Activated naive CD4-positive, alpha-beta T cell treated with anti-CD3 and anti-CD28 coated beads, Interleukin-2, amount 10 ng/mL, durations not matched to agents 7 days and 5 days (primary cell): ENCODE data around the gene CDH4.

Source experiments
- CTCF ChIA-PET: fragments of 350-600 bp; sonication (Branson Sonifier 250); formaldehyde crosslinking; loops from one replicate; lab custom pipeline; 2021; ENCODE audit warnings: antibody characterized with exemption; lab: Charles Lee
- DNase-seq: peaks from one replicate; pipeline ENCODE4 v3.0.0-alpha.2; 2020
- H3K27ac Mint-ChIP-seq: one replicate; pipeline ENCODE4 v1.8.0; 2021; ENCODE audit warnings: mild to moderate bottlenecking, moderate library complexity, mixed read lengths
- H3K27me3 Mint-ChIP-seq: one replicate; pipeline ENCODE4 v1.8.0; 2021; ENCODE audit warnings: mild to moderate bottlenecking, mixed read lengths
- H3K36me3 Mint-ChIP-seq: one replicate; pipeline ENCODE4 v1.8.0; 2021; ENCODE audit warnings: mixed read lengths
- H3K4me1 Mint-ChIP-seq: one replicate; pipeline ENCODE4 v1.8.0; 2021; ENCODE audit warnings: mixed read lengths
- H3K4me3 Mint-ChIP-seq: one replicate; pipeline ENCODE4 v1.8.0; 2021; ENCODE audit warnings: mild to moderate bottlenecking, moderate library complexity, mixed read lengths
- H3K9me3 Mint-ChIP-seq: one replicate; pipeline ENCODE4 v1.8.0; 2021; ENCODE audit warnings: mixed read lengths

The CDH4 gene

GRCh38 chr20:61350500-61351250, 98.6 kb downstream of the CDH4 start:
- H3K4me1 Mint-ChIP-seq = no peaks in the 10 kb centered on the region
- H3K27ac Mint-ChIP-seq = no peak overlapping the region
- CTCF ChIA-PET = no interaction called here
- H3K9me3 Mint-ChIP-seq = peaks cover 12% of the 10 kb centered on the region
- DNase-seq = no peak
- H3K36me3 Mint-ChIP-seq = no peaks in the 10 kb centered on the region
- H3K4me3 Mint-ChIP-seq = no peak overlapping the region
- peaks cover 6% of the 10 kb centered on the region for H3K27me3 Mint-ChIP-seq

GRCh38 chr20:61352346-61353260, 100.5 kb downstream of the CDH4 start:
- no peaks in the 10 kb centered on the region for H3K36me3 Mint-ChIP-seq
- H3K4me1 Mint-ChIP-seq = no peaks in the 10 kb centered on the region
- peaks cover 6% of the 10 kb centered on the region for H3K9me3 Mint-ChIP-seq
- H3K27ac Mint-ChIP-seq = no peak overlapping the region
- DNase-seq = no peak
- H3K4me3 Mint-ChIP-seq = no peak overlapping the region
- CTCF ChIA-PET = no interaction called here
- H3K27me3 Mint-ChIP-seq = peaks cover 6% of the 10 kb centered on the region

- no peak for DNase-seq
- H3K27me3 Mint-ChIP-seq = peaks cover 6% of the 10 kb centered on the region
Measured at GRCh38 chr20:61353261-61354000, 101.4 kb downstream of the CDH4 start.

GRCh38 chr20:61354001-61354390, 101.9 kb downstream of the CDH4 start:
- Mint-ChIP-seq H3K27me3 (peaks cover 6% of the 10 kb centered on the region), H3K27ac (no peak overlapping the region), H3K4me3 (no peak overlapping the region), H3K36me3 (no peaks in the 10 kb centered on the region), H3K4me1 (no peaks in the 10 kb centered on the region), H3K9me3 (peaks cover 3% of the 10 kb centered on the region)
- CTCF ChIA-PET = no interaction called here
- DNase-seq = no peak

More at GRCh38 chr20:61353261-61354000, 101.4 kb downstream of the CDH4 start:
- CTCF ChIA-PET = no interaction called here
- Mint-ChIP-seq H3K9me3 (peaks cover 3% of the 10 kb centered on the region), H3K27ac (no peak overlapping the region), H3K4me1 (no peaks in the 10 kb centered on the region), H3K36me3 (no peaks in the 10 kb centered on the region), H3K4me3 (no peak overlapping the region)

- Mint-ChIP-seq H3K4me1 (no peaks in the 10 kb centered on the region), H3K36me3 (no peaks in the 10 kb centered on the region), H3K9me3 (peaks cover 3% of the 10 kb centered on the region), H3K27ac (no peak overlapping the region), H3K27me3 (peaks cover 6% of the 10 kb centered on the region), H3K4me3 (no peak overlapping the region)
- no peak for DNase-seq
- CTCF ChIA-PET = no interaction called here
Measured at GRCh38 chr20:61354501-61354900, 102.4 kb downstream of the CDH4 start.

GRCh38 chr20:61354901-61355495, 102.9 kb downstream of the CDH4 start:
- Mint-ChIP-seq H3K27me3 (peaks cover 6% of the 10 kb centered on the region), H3K4me1 (no peaks in the 10 kb centered on the region), H3K36me3 (no peaks in the 10 kb centered on the region), H3K4me3 (no peak overlapping the region), H3K27ac (no peak overlapping the region), H3K9me3 (peaks cover 3% of the 10 kb centered on the region)
- CTCF ChIA-PET = no interaction called here
- no peak for DNase-seq

GRCh38 chr20:61355585-61355984, 103.5 kb downstream of the CDH4 start:
- Mint-ChIP-seq H3K4me3 (no peak overlapping the region), H3K27ac (no peak overlapping the region), H3K36me3 (no peaks in the 10 kb centered on the region), H3K27me3 (peaks cover 6% of the 10 kb centered on the region), H3K4me1 (no peaks in the 10 kb centered on the region), H3K9me3 (peaks cover 3% of the 10 kb centered on the region)
- DNase-seq = no peak
- CTCF ChIA-PET = no interaction called here

GRCh38 chr20:61356196-61356595, 104.1 kb downstream of the CDH4 start:
- H3K27ac Mint-ChIP-seq = no peak overlapping the region

GRCh38 chr20:61357119-61357518, 105.1 kb downstream of the CDH4 start:
- H3K9me3 Mint-ChIP-seq = peaks cover 3% of the 10 kb centered on the region
- H3K36me3 Mint-ChIP-seq = no peaks in the 10 kb centered on the region
- H3K27ac Mint-ChIP-seq = no peak overlapping the region
- no peaks in the 10 kb centered on the region for H3K4me1 Mint-ChIP-seq
- no peak overlapping the region for H3K4me3 Mint-ChIP-seq
- DNase-seq = no peak
- H3K27me3 Mint-ChIP-seq = peaks cover 6% of the 10 kb centered on the region
- CTCF ChIA-PET = no interaction called here

More at GRCh38 chr20:61356196-61356595, 104.1 kb downstream of the CDH4 start:
- peaks cover 6% of the 10 kb centered on the region for H3K27me3 Mint-ChIP-seq
- CTCF ChIA-PET = no interaction called here
- no peak overlapping the region for H3K4me3 Mint-ChIP-seq
- H3K9me3 Mint-ChIP-seq = peaks cover 3% of the 10 kb centered on the region
- no peaks in the 10 kb centered on the region for H3K4me1 Mint-ChIP-seq
- H3K36me3 Mint-ChIP-seq = no peaks in the 10 kb centered on the region
- DNase-seq = no peak

- Mint-ChIP-seq H3K36me3 (no peaks in the 10 kb centered on the region), H3K9me3 (peaks cover 6% of the 10 kb centered on the region), H3K4me3 (no peak overlapping the region), H3K4me1 (no peaks in the 10 kb centered on the region), H3K27ac (no peak overlapping the region), H3K27me3 (no peaks in the 10 kb centered on the region)
- CTCF ChIA-PET = no interaction called here
- DNase-seq = no peak
Measured at GRCh38 chr20:61359254-61359653, 107.2 kb downstream of the CDH4 start.

- H3K27me3 Mint-ChIP-seq = no peaks in the 10 kb centered on the region
- no peak for DNase-seq
- peaks cover 6% of the 10 kb centered on the region for H3K9me3 Mint-ChIP-seq
- no peak overlapping the region for H3K4me3 Mint-ChIP-seq
- CTCF ChIA-PET = no interaction called here
- H3K36me3 Mint-ChIP-seq = no peaks in the 10 kb centered on the region
- H3K27ac Mint-ChIP-seq = no peak overlapping the region
- no peaks in the 10 kb centered on the region for H3K4me1 Mint-ChIP-seq
Measured at GRCh38 chr20:61360296-61360695, 108.2 kb downstream of the CDH4 start.

- no peak overlapping the region for H3K27ac Mint-ChIP-seq
- peaks cover 6% of the 10 kb centered on the region for H3K9me3 Mint-ChIP-seq
- no peak overlapping the region for H3K4me3 Mint-ChIP-seq
- DNase-seq = no peak
- CTCF ChIA-PET = no interaction called here
- H3K27me3 Mint-ChIP-seq = no peaks in the 10 kb centered on the region
- H3K4me1 Mint-ChIP-seq = no peaks in the 10 kb centered on the region
- no peaks in the 10 kb centered on the region for H3K36me3 Mint-ChIP-seq
Measured at GRCh38 chr20:61360940-61361339, 108.9 kb downstream of the CDH4 start.

- H3K4me3 Mint-ChIP-seq = no peak overlapping the region
- H3K4me1 Mint-ChIP-seq = no peaks in the 10 kb centered on the region
Measured at GRCh38 chr20:61361501-61361900, 109.4 kb downstream of the CDH4 start.

GRCh38 chr20:61364147-61364546, 112.1 kb downstream of the CDH4 start:
- H3K27me3 Mint-ChIP-seq = no peaks in the 10 kb centered on the region
- CTCF ChIA-PET = no interaction called here
- H3K4me1 Mint-ChIP-seq = no peaks in the 10 kb centered on the region
- H3K36me3 Mint-ChIP-seq = no peaks in the 10 kb centered on the region
- no peak for DNase-seq
- peaks cover 8% of the 10 kb centered on the region for H3K9me3 Mint-ChIP-seq
- no peak overlapping the region for H3K4me3 Mint-ChIP-seq
- H3K27ac Mint-ChIP-seq = no peak overlapping the region

More at GRCh38 chr20:61361501-61361900, 109.4 kb downstream of the CDH4 start:
- Mint-ChIP-seq H3K27ac (no peak overlapping the region), H3K27me3 (no peaks in the 10 kb centered on the region), H3K36me3 (no peaks in the 10 kb centered on the region), H3K9me3 (peaks cover 6% of the 10 kb centered on the region)
- CTCF ChIA-PET = no interaction called here
- DNase-seq = no peak
